Measurements from ENCODE around the gene CYP2C18. TPM values are rescaled to one million over a fixed set of nuclear protein-coding genes. Genes with fewer than 3 reads are reported as not detected.
"Not testable (repeated sequence)": the region's sequence is repeated elsewhere in the genome, so short reads cannot be mapped to it uniquely, and the experiment has no call there.

The CYP2C18 gene
- total and polyA plus RNA-seq, 8 donors, result 0.11 to 1.3 (median 0.29) TPM

DNA sequence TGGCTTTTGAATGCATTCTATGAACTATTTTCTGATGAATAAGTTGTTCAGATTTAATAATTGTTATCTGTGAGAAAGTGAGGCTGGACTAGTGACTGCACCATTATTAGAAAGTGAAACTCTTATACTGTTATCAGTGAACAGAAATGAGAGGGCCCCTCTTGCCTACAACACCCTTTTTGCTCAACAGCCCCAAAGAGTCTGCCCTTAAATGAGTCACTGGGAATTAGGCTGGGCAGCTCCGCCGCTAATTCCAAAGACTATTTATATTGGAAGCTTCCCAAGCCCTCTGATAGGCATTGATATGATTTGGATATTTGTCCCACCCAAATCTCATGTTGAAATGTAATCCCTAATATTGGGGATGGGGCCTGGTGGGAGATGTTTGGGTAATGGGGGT is 7.0 kb upstream of the CYP2C18 start:
- DNase-seq (no peak), ATAC-seq (no peak), FAIRE-seq (no peak)
- H3K27ac ChIP-seq, result no peak overlapping the region
- whole genome bisulfite sequencing, 2 donors, result 80 to 83% methylated on average over 2 of the region's 2 CpGs
- no peak overlapping the region for H3K4me3 ChIP-seq
- no peaks in the 10 kb centered on the region for H3K36me3 ChIP-seq
- no peaks in the 10 kb centered on the region for H3K9me3 ChIP-seq
- no peaks in the 10 kb centered on the region for H3K27me3 ChIP-seq
- peaks cover 0 to 8% (median 5%) of the 10 kb centered on the region in 3 donors for H3K4me1 ChIP-seq
- TF ChIP-seq, protein P1, sequence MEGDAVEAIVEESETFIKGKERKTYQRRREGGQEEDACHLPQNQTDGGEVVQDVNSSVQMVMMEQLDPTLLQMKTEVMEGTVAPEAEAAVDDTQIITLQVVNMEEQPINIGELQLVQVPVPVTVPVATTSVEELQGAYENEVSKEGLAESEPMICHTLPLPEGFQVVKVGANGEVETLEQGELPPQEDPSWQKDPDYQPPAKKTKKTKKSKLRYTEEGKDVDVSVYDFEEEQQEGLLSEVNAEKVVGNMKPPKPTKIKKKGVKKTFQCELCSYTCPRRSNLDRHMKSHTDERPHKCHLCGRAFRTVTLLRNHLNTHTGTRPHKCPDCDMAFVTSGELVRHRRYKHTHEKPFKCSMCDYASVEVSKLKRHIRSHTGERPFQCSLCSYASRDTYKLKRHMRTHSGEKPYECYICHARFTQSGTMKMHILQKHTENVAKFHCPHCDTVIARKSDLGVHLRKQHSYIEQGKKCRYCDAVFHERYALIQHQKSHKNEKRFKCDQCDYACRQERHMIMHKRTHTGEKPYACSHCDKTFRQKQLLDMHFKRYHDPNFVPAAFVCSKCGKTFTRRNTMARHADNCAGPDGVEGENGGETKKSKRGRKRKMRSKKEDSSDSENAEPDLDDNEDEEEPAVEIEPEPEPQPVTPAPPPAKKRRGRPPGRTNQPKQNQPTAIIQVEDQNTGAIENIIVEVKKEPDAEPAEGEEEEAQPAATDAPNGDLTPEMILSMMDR (IDR thresholded peaks at IDR 0.05), result no peak
- intact Hi-C loops (cut with DNase I), result no loop called here

DNA sequence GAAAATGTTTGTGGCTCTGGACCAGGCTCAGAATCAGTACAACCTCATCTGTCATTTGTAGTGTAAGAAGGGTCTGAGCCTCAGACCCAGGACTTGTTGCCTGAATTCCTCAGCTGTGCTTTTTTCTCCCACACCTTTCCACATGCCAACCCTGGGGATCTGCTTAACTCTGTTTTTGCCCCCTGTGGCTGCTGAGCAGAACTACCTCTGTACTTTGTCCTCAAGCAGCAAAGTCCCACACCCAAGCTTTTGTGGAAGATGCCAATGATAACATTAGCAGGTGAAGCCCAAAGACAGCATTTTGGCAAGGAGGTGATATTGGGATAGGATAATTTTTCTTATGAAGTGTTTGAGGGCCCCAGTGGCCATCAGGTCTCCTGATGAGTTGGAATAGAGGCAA is 5.8 kb upstream of the CYP2C18 start:
- Histone ChIP-seq H3K27me3 (no peaks in the 10 kb centered on the region), H3K9me3 (no peaks in the 10 kb centered on the region), H3K27ac (no peak overlapping the region), H3K36me3 (no peaks in the 10 kb centered on the region), H3K4me3 (no peak overlapping the region), H3K4me1 (peaks cover 0 to 13% (median 5%) of the 10 kb centered on the region in 3 donors)
- FAIRE-seq (no peak), DNase-seq (no peak), ATAC-seq (peak; percentile 39 to 76 (median 50))
- TF ChIP-seq, protein P1 (IDR thresholded peaks at IDR 0.05), result peak in 2 of 4 donors; percentile 7 to 27
- intact Hi-C loops (cut with DNase I), result no loop called here

DNA sequence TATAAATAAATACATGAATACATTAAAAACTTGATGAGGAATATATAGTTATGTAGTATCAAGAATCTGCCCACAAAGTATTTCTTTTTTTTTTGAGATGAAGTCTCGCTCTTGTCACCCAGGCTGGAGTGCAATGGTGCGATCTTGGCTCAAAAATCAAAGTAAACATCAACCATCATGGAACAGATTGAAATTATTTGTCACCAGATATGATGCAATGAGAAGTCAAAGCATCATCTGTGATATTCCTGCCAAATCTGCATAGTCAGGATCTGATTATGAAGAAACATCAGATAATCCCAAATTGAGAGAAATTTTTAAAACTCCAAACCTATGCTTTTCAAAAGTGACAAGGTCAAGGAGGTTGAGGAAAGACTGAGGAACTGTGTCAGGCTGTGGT is 5.1 kb upstream of the CYP2C18 start:
- WGBS, 2 donors, result 95 to 96% methylated on average over 2 of the region's 2 CpGs
- intact Hi-C loops (cut with DNase I), result no loop called here
- Histone ChIP-seq H3K36me3 (no peaks in the 10 kb centered on the region), H3K27ac (no peak overlapping the region), H3K9me3 (no peaks in the 10 kb centered on the region), H3K4me1 (peaks cover 0 to 13% (median 5%) of the 10 kb centered on the region in 3 donors), H3K4me3 (no peak overlapping the region), H3K27me3 (no peaks in the 10 kb centered on the region)
- FAIRE-seq (no peak), ATAC-seq (no peak), DNase-seq (no peak)
- TF ChIP-seq, protein P1 (IDR thresholded peaks at IDR 0.05), result no peak

DNA sequence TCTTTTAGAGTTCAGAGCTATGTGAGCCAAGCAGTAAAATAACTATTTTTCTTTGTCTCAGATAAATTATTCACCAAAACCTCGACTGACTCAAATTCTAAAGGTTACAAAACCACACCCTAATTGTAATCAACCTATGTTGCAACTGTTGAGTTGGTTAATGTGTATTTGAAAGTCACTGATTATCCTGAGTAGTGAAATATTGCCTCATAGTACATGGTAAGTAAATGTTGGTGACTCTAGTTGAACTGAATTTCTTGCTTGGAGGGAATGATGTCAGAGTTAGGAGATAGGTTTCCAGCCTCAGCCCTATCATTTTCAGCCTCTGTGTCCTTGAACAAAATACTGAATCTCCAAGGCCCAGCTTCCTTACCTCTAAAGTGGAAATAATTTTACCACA is 3.0 kb upstream of the CYP2C18 start:
- Histone ChIP-seq H3K9me3 (no peaks in the 10 kb centered on the region), H3K27ac (peak overlapping the region in 1 of 4 donors; percentile 18), H3K36me3 (no peaks in the 10 kb centered on the region), H3K4me3 (no peak overlapping the region), H3K4me1 (peaks cover 0 to 13% (median 5%) of the 10 kb centered on the region in 3 donors), H3K27me3 (no peaks in the 10 kb centered on the region)
- TF ChIP-seq, protein P1 (IDR thresholded peaks at IDR 0.05), result no peak
- ATAC-seq (peak; percentile 78 to 84 (median 82)), DNase-seq (no peak), FAIRE-seq (peak; percentile 26)
- intact Hi-C loops (cut with DNase I), result no loop called here
- 5 to 8% methylated on average over 1 of the region's 1 CpG for WGBS, 2 donors

DNA sequence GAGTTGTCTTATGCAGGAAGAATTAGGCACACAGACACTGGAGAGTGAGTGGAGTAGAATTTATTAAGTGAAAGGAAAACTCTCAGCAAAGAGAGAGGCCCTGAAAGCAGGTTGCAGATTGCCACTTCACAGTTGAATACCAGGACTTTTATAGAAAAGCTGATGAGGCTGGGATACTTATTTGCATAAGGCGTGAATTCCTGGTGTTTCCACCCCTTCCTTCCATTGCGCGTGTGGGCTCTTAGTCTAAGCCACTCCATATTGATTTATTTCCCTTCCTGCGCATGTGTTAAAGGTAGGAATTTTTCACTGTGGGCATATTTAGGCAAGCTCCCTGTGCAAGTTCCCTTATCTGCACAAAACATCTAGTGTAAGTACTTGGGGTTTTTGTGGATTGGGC is 893 bp upstream of the CYP2C18 start:
- ATAC-seq, result peak in 3 of 4 donors; percentile 39 to 64 (median 55)
- intact Hi-C loops (cut with DNase I); H3K4me3 ChIP-seq; H3K36me3 ChIP-seq; DNase-seq; FAIRE-seq; H3K27me3 ChIP-seq; H3K9me3 ChIP-seq: not testable (repeated sequence)
- H3K4me1 ChIP-seq, result peaks cover 0 to 13% (median 5%) of the 10 kb centered on the region in 3 donors
- 31 to 35% methylated on average over 4 of the region's 4 CpGs for WGBS, 2 donors
- peak overlapping the region in 1 of 4 donors; percentile 7 for H3K27ac ChIP-seq
